HEK293 (cell line): ENCODE data around the gene EGFL8.
A peak's percentile ranks its signal among the peaks of the same experiment; 100 is the strongest.

Experiments
- BCL6B ChIP-seq: fragments of 450-650 bp; formaldehyde crosslinking; IDR thresholded peaks from 2 replicates; pipeline ENCODE4 v1.5.1; 2017; ENCODE audit warnings: missing biosample characterization, missing genetic modification characterization
- GLIS1 ChIP-seq: fragments of 450-650 bp; formaldehyde crosslinking; IDR thresholded peaks from 2 replicates; pipeline ENCODE4 v1.5.1; 2016; ENCODE audit warnings: missing biosample characterization, missing genetic modification characterization
- KLF17 ChIP-seq: fragments of 450-650 bp; formaldehyde crosslinking; IDR thresholded peaks from 2 replicates; pipeline ENCODE4 v1.5.1; 2016; ENCODE audit warnings: missing biosample characterization, missing genetic modification characterization
- KLF9 ChIP-seq: fragments of 450-650 bp; formaldehyde crosslinking; IDR thresholded peaks from 2 replicates; pipeline ENCODE4 v1.5.1; 2016; ENCODE audit warnings: missing biosample characterization, missing genetic modification characterization, low read depth
- OVOL3 ChIP-seq: fragments of 450-650 bp; formaldehyde crosslinking; IDR thresholded peaks from 2 replicates; pipeline ENCODE4 v1.5.1; 2016; ENCODE audit warnings: missing biosample characterization, missing genetic modification characterization
- ZBTB44 ChIP-seq: fragments of 450-650 bp; IDR thresholded peaks from 2 replicates; pipeline ENCODE4 v1.5.1; 2018; ENCODE audit warnings: missing biosample characterization, mild to moderate bottlenecking, missing genetic modification characterization
- ZBTB8A ChIP-seq: fragments of 450-650 bp; formaldehyde crosslinking; IDR thresholded peaks from 2 replicates; pipeline ENCODE4 v1.5.1; 2016; ENCODE audit warnings: missing biosample characterization, missing genetic modification characterization
- ZFHX2 ChIP-seq: fragments of 450-650 bp; formaldehyde crosslinking; conservative IDR thresholded peaks from 2 replicates; pipeline ENCODE4 v1.5.1; 2016; ENCODE audit warnings: missing biosample characterization, missing genetic modification characterization
- ZFP41 ChIP-seq: fragments of 450-650 bp; formaldehyde crosslinking; IDR thresholded peaks from 2 replicates; pipeline ENCODE4 v1.5.1; 2016; ENCODE audit warnings: missing biosample characterization, missing genetic modification characterization, borderline replicate concordance
- ZNF112 ChIP-seq: fragments of 450-650 bp; formaldehyde crosslinking; IDR thresholded peaks from 2 replicates; pipeline ENCODE4 v1.5.0; 2017; ENCODE audit warnings: missing biosample characterization, missing genetic modification characterization
- ZNF138 ChIP-seq: fragments of 450-650 bp; formaldehyde crosslinking; IDR thresholded peaks from 2 replicates; pipeline ENCODE4 v1.5.1; 2016; ENCODE audit warnings: missing biosample characterization, missing genetic modification characterization, borderline replicate concordance
- ZNF146 ChIP-seq: fragments of 450-650 bp; formaldehyde crosslinking; IDR thresholded peaks from 2 replicates; pipeline ENCODE4 v1.5.1; 2016; ENCODE audit warnings: missing biosample characterization, missing genetic modification characterization
- ZNF2 ChIP-seq: fragments of 450-650 bp; formaldehyde crosslinking; IDR thresholded peaks from 2 replicates; pipeline ENCODE4 v1.5.1; 2016; ENCODE audit warnings: missing biosample characterization, missing genetic modification characterization
- ZNF24 ChIP-seq: fragments of 450-650 bp; formaldehyde crosslinking; IDR thresholded peaks from 2 replicates; pipeline ENCODE4 v1.5.1; 2016; ENCODE audit warnings: missing biosample characterization, missing genetic modification characterization
- ZNF274 ChIP-seq, 2 experiments: fragments of 200-500 bp in 1 of 2; fragments of 450-650 bp in 1 of 2; sonication (Bioruptor generic) in 1 of 2; formaldehyde crosslinking in 1 of 2; IDR thresholded peaks; 2 replicates each; pipeline versions ENCODE4 v1.5.1 to v1.6.1; 2014 to 2016; ENCODE audit warnings: borderline replicate concordance in 1 of 2, inconsistent platforms in 1 of 2, low read length in 1 of 2, missing biosample characterization in 1 of 2, missing genetic modification characterization in 1 of 2
- ZNF335 ChIP-seq: fragments of 450-650 bp; formaldehyde crosslinking; conservative IDR thresholded peaks from 2 replicates; pipeline ENCODE4 v1.5.1; 2016; ENCODE audit warnings: missing biosample characterization, missing genetic modification characterization
- ZNF354C ChIP-seq: fragments of 450-650 bp; formaldehyde crosslinking; IDR thresholded peaks from 2 replicates; pipeline ENCODE4 v1.5.1; 2016; ENCODE audit warnings: missing biosample characterization, missing genetic modification characterization, low read depth, borderline replicate concordance
- ZNF433 ChIP-seq: fragments of 450-650 bp; formaldehyde crosslinking; IDR thresholded peaks from 2 replicates; pipeline ENCODE4 v1.5.1; 2016; ENCODE audit warnings: missing biosample characterization, missing genetic modification characterization, low read depth
- ZNF626 ChIP-seq: fragments of 450-650 bp; sonication (Bioruptor Pico); formaldehyde crosslinking; IDR thresholded peaks from 2 replicates; pipeline ENCODE4 v1.5.1; 2018; ENCODE audit warnings: missing biosample characterization, missing genetic modification characterization, inconsistent platforms
- ZNF645 ChIP-seq: fragments of 450-650 bp; formaldehyde crosslinking; IDR thresholded peaks from 2 replicates; pipeline ENCODE4; 2016; ENCODE audit warnings: missing biosample characterization, missing genetic modification characterization
- ZNF660 ChIP-seq: fragments of 450-650 bp; IDR thresholded peaks from 2 replicates; pipeline ENCODE4 v1.5.1; 2018; ENCODE audit warnings: missing biosample characterization, mild to moderate bottlenecking, missing genetic modification characterization
- ZNF701 ChIP-seq: fragments of 450-650 bp; formaldehyde crosslinking; IDR thresholded peaks from 2 replicates; pipeline ENCODE4 v1.5.1; 2016; ENCODE audit warnings: missing biosample characterization, missing genetic modification characterization
- ZNF76 ChIP-seq: fragments of 450-650 bp; formaldehyde crosslinking; IDR thresholded peaks from 2 replicates; pipeline ENCODE4; 2016; ENCODE audit warnings: low read depth, missing biosample characterization, missing genetic modification characterization, borderline replicate concordance
- ZNF792 ChIP-seq: fragments of 450-650 bp; formaldehyde crosslinking; IDR thresholded peaks from 2 replicates; pipeline ENCODE4 v1.5.1; 2016; ENCODE audit warnings: missing biosample characterization, missing genetic modification characterization
- ZNF843 ChIP-seq: fragments of 450-650 bp; formaldehyde crosslinking; IDR thresholded peaks from 2 replicates; pipeline ENCODE4 v1.5.1; 2016; ENCODE audit warnings: missing biosample characterization, missing genetic modification characterization
- ZSCAN16 ChIP-seq: fragments of 450-650 bp; formaldehyde crosslinking; IDR thresholded peaks from 2 replicates; pipeline ENCODE4 v1.5.1; 2016; ENCODE audit warnings: missing biosample characterization, missing genetic modification characterization
- ZSCAN30 ChIP-seq: fragments of 450-650 bp; IDR thresholded peaks from 2 replicates; pipeline ENCODE4 v1.5.1; 2018; ENCODE audit warnings: missing biosample characterization, mild to moderate bottlenecking, missing genetic modification characterization, moderate library complexity
- TF ChIP-seq, protein P1 (sequence below): fragments of 450-650 bp; formaldehyde crosslinking; IDR thresholded peaks from 2 replicates; pipeline ENCODE4 v1.5.1; 2016; ENCODE audit warnings: missing biosample characterization, missing genetic modification characterization
- TF ChIP-seq, protein P2 (sequence below): fragments of 450-650 bp; formaldehyde crosslinking; IDR thresholded peaks from 2 replicates; pipeline ENCODE4 v1.5.1; 2016; ENCODE audit warnings: missing biosample characterization, missing genetic modification characterization

The EGFL8 gene

GRCh38 chr6:32127717-32128592 lies 36.4 kb upstream of the EGFL8 start, which contains the start of gene ATF6B (continued):
- TF ChIP-seq ZNF146 (tag by site-specific recombination): no peak
- TF ChIP-seq ZNF701 (tag by site-specific recombination): no peak
- TF ChIP-seq KLF17 (tag by site-specific recombination): 0 out of 2 replicates have a peak, but pooled peaks have one; percentile 57
- no peak for TF ChIP-seq ZFP41 (tag by site-specific recombination)
- no peak for TF ChIP-seq OVOL3 (tag by site-specific recombination)
- no peak for TF ChIP-seq ZNF112 (tag by site-specific recombination)
- TF ChIP-seq ZNF433 (tag by site-specific recombination): no peak
- TF ChIP-seq, protein P1, sequence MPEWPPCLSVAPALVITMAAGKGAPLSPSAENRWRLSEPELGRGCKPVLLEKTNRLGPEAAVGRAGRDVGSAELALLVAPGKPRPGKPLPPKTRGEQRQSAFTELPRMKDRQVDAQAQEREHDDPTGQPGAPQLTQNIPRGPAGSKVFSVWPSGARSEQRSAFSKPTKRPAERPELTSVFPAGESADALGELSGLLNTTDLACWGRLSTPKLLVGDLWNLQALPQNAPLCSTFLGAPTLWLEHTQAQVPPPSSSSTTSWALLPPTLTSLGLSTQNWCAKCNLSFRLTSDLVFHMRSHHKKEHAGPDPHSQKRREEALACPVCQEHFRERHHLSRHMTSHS (tag by site-specific recombination): no peak
- no peak for TF ChIP-seq ZNF792
- no peak for TF ChIP-seq ZNF2 (tag by site-specific recombination)
- TF ChIP-seq ZNF24: no peak
- peak; percentile 36; the same call in 1 of the 2 replicates for TF ChIP-seq ZBTB8A (tag by site-specific recombination)
- TF ChIP-seq BCL6B (tag by site-specific recombination): no peak
- no peak for TF ChIP-seq ZNF354C (tag by site-specific recombination)
- no peak for TF ChIP-seq ZBTB44 (tag by site-specific recombination)
- no peak for TF ChIP-seq GLIS1 (tag by site-specific recombination)
- peak; percentile 78; the same call in 1 of the 2 replicates for TF ChIP-seq ZNF660 (tag by site-specific recombination)
- TF ChIP-seq, protein P2, sequence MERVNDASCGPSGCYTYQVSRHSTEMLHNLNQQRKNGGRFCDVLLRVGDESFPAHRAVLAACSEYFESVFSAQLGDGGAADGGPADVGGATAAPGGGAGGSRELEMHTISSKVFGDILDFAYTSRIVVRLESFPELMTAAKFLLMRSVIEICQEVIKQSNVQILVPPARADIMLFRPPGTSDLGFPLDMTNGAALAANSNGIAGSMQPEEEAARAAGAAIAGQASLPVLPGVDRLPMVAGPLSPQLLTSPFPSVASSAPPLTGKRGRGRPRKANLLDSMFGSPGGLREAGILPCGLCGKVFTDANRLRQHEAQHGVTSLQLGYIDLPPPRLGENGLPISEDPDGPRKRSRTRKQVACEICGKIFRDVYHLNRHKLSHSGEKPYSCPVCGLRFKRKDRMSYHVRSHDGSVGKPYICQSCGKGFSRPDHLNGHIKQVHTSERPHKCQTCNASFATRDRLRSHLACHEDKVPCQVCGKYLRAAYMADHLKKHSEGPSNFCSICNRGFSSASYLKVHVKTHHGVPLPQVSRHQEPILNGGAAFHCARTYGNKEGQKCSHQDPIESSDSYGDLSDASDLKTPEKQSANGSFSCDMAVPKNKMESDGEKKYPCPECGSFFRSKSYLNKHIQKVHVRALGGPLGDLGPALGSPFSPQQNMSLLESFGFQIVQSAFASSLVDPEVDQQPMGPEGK: peak; percentile 83; the same call in 1 of the 2 replicates
- no peak for TF ChIP-seq ZSCAN16 (tag by site-specific recombination)
- peak; percentile 73; the same call in 1 of the 2 replicates for TF ChIP-seq KLF9 (tag by site-specific recombination)
- peak; percentile 39 for TF ChIP-seq ZNF76 (tag by site-specific recombination)
- TF ChIP-seq ZNF626 (tag by site-specific recombination): no peak
- TF ChIP-seq ZNF843 (tag by site-specific recombination): peak; percentile 50; the same call in 1 of the 2 replicates
- peak; percentile 65 for TF ChIP-seq ZFHX2 (tag by site-specific recombination)
- TF ChIP-seq ZNF274 (IDR thresholded peaks at IDR 0.05; ENCODE audit: low read length): no peak
- TF ChIP-seq ZNF274 (tag by site-specific recombination; IDR thresholded peaks at IDR 0.05; ENCODE audit: borderline replicate concordance): no peak
- TF ChIP-seq ZNF138: no peak
- peak; percentile 80 for TF ChIP-seq ZNF335 (tag by site-specific recombination)
- TF ChIP-seq ZSCAN30 (tag by site-specific recombination): no peak; the same call in 1 of the 2 replicates
- TF ChIP-seq ZNF645 (tag by site-specific recombination): no peak
